HL-60 (cell line): ENCODE data around the gene DMD.

Experiments used
- DNase-seq, 2 experiments: peaks; one replicate each; pipeline ENCODE4 v3.0.0-alpha.2; 2010 to 2020; ENCODE audit warnings: low read depth in 1 of 2, low spot score in 1 of 2
- H3K27ac ChIP-seq: fragments of 250-450 bp; sonication (Bioruptor Pico); replicated peaks from 2 replicates; pipeline ENCODE4 v1.5.1; 2020; ENCODE audit warnings: mild to moderate bottlenecking, moderate library complexity
- H3K27me3 ChIP-seq: fragments of 250-450 bp; sonication (Bioruptor Pico); 2 replicates; pipeline ENCODE4 v1.5.1; 2021; ENCODE audit warnings: mild to moderate bottlenecking, moderate library complexity; ENCODE audit not compliant: insufficient read depth, poor library complexity, severe bottlenecking
- H3K4me3 ChIP-seq: replicated peaks from 2 replicates; pipeline ENCODE4 v1.5.1; 2011; ENCODE audit warnings: mild to moderate bottlenecking, control low read depth, low read length; ENCODE audit not compliant: insufficient read depth
- GABPA ChIP-seq: IDR thresholded peaks from 2 replicates; pipeline ENCODE4 v1.6.1; 2012; ENCODE audit warnings: low read depth
- POLR2AphosphoS5 ChIP-seq: IDR thresholded peaks from 2 replicates; pipeline ENCODE4 v1.6.1; 2012; ENCODE audit warnings: low read depth
- REST ChIP-seq: IDR thresholded peaks from 2 replicates; pipeline ENCODE4 v1.6.1; 2012; ENCODE audit warnings: low read depth; ENCODE audit not compliant: insufficient replicate concordance
- SPI1 ChIP-seq: IDR thresholded peaks from 2 replicates; pipeline ENCODE4 v1.6.1; 2012; ENCODE audit warnings: low read depth, mild to moderate bottlenecking, borderline replicate concordance
- TF ChIP-seq, protein P1 (sequence below): IDR thresholded peaks from one replicate; pipeline ENCODE4 v1.5.1; 2011; ENCODE audit warnings: low read length, control low read depth, inconsistent platforms; ENCODE audit not compliant: insufficient read depth

Gene DMD

DNA sequence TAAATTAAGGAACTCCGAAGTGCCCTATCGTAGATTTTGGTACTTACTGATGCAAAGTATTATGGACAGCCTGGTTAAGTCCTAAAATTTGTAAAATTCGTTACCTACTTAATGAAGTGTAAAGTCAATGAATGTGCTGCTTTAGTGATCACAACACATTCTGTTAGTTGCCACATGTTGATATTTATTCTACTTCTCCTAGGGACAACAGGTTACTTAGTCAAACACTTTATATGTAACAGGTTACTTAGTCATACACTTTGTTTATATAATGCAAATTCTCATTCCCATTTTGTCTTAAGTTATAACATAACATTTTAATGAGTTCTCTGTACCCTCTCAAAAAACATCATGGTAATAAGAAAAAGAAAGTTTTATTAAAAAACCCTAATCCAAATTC, 1496.6 kb downstream of the DMD start:
- DNase-seq = no peak
- Histone ChIP-seq H3K27ac (no peak overlapping the region), H3K4me3 (no peak overlapping the region), H3K27me3 (no peaks in the 10 kb centered on the region)
- TF ChIP-seq, protein P1, sequence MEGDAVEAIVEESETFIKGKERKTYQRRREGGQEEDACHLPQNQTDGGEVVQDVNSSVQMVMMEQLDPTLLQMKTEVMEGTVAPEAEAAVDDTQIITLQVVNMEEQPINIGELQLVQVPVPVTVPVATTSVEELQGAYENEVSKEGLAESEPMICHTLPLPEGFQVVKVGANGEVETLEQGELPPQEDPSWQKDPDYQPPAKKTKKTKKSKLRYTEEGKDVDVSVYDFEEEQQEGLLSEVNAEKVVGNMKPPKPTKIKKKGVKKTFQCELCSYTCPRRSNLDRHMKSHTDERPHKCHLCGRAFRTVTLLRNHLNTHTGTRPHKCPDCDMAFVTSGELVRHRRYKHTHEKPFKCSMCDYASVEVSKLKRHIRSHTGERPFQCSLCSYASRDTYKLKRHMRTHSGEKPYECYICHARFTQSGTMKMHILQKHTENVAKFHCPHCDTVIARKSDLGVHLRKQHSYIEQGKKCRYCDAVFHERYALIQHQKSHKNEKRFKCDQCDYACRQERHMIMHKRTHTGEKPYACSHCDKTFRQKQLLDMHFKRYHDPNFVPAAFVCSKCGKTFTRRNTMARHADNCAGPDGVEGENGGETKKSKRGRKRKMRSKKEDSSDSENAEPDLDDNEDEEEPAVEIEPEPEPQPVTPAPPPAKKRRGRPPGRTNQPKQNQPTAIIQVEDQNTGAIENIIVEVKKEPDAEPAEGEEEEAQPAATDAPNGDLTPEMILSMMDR = no peak
- TF ChIP-seq SPI1 (no peak), GABPA (no peak), REST (no peak), POLR2AphosphoS5 (no peak)

DNA sequence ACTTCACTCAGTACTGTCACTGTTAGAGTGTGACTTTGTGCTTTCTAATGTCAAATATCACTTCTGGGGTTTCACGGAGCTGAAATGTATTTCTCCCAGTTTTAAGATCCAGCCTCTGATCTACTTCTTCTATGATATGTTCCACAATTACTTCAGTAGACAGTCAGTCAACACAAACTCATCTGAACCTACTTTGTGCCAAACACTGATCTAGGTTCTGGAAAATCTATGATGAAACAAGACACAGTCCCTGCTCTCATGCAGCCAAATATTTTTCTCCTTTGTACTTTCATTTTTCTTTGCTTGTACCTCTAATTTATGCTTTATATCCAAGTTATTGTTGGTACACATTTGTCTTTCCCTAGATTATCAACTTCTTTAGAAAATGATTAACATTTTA, 1498.2 kb downstream of the DMD start:
- no peak for DNase-seq
- Histone ChIP-seq H3K27ac (no peak overlapping the region), H3K4me3 (no peak overlapping the region), H3K27me3 (no peaks in the 10 kb centered on the region)
- TF ChIP-seq, protein P1 = no peak
- TF ChIP-seq REST = no peak
- TF ChIP-seq POLR2AphosphoS5 = no peak
- no peak for TF ChIP-seq GABPA
- no peak for TF ChIP-seq SPI1

- TF ChIP-seq, protein P1 = no peak
- no peak for TF ChIP-seq GABPA
- no peak for TF ChIP-seq POLR2AphosphoS5
- no peak for TF ChIP-seq REST
- H3K27me3 ChIP-seq = no peaks in the 10 kb centered on the region
- H3K4me3 ChIP-seq = no peak overlapping the region
- no peak for DNase-seq
- H3K27ac ChIP-seq = no peak overlapping the region
Measured at GRCh38 chrX:31711166-31711565, 1500.2 kb downstream of the DMD start.
